HepG2 (cell line): ENCODE results near the gene TASP1. TPM values are rescaled to one million over a fixed set of nuclear protein-coding genes. Genes with fewer than 3 reads are reported as not detected.

Source experiments
- BCL3 ChIP-seq: sonication (generic); formaldehyde crosslinking; IDR thresholded peaks from 2 replicates; pipeline ENCODE4 v1.5.1; 2020; ENCODE audit warnings: mild to moderate bottlenecking, missing genetic modification reagents, moderate library complexity
- CENPX ChIP-seq: sonication (generic); formaldehyde crosslinking; IDR thresholded peaks from 2 replicates; pipeline ENCODE4 v1.9.0; 2021; ENCODE audit warnings: mild to moderate bottlenecking, missing genetic modification reagents, moderate library complexity
- GLI4 ChIP-seq: sonication (generic); formaldehyde crosslinking; IDR thresholded peaks from 2 replicates; pipeline ENCODE4 v1.5.1; 2020; ENCODE audit warnings: missing genetic modification reagents, mild to moderate bottlenecking, moderate library complexity, borderline replicate concordance
- HMGXB3 ChIP-seq: sonication (generic); formaldehyde crosslinking; IDR thresholded peaks from 2 replicates; pipeline ENCODE4 v1.4.0; 2020; ENCODE audit warnings: missing genetic modification reagents, borderline replicate concordance
- MAF1 ChIP-seq: sonication (generic); formaldehyde crosslinking; IDR thresholded peaks from 2 replicates; pipeline ENCODE4 v1.5.0; 2020; ENCODE audit warnings: missing genetic modification reagents, borderline replicate concordance
- NCOR1 ChIP-seq: fragments of 200-600 bp; sonication (generic); IDR thresholded peaks from 2 replicates; pipeline ENCODE4 v1.7.0; 2017; ENCODE audit warnings: antibody characterized with exemption, low read length, borderline replicate concordance
- SNAPC4 ChIP-seq: sonication (generic); formaldehyde crosslinking; IDR thresholded peaks from 2 replicates; pipeline ENCODE4 v1.4.0; 2020; ENCODE audit warnings: mild to moderate bottlenecking, missing genetic modification reagents
- STAG1 ChIP-seq: sonication (generic); formaldehyde crosslinking; IDR thresholded peaks from 2 replicates; pipeline ENCODE4 v1.4.0; 2020; ENCODE audit warnings: missing genetic modification reagents
- TEAD2 ChIP-seq: sonication (generic); formaldehyde crosslinking; IDR thresholded peaks from 2 replicates; pipeline ENCODE4 v1.9.0; 2021; ENCODE audit warnings: missing genetic modification reagents
- ZNF12 ChIP-seq: sonication (generic); formaldehyde crosslinking; IDR thresholded peaks from 2 replicates; pipeline ENCODE4 v1.5.0; 2020; ENCODE audit warnings: missing genetic modification reagents
- ZNF253 ChIP-seq: sonication (generic); formaldehyde crosslinking; IDR thresholded peaks from 2 replicates; pipeline ENCODE4 v1.8.0; 2022; ENCODE audit warnings: mild to moderate bottlenecking, missing genetic modification reagents, borderline replicate concordance
- ZNF30 ChIP-seq: sonication (generic); formaldehyde crosslinking; IDR thresholded peaks from 2 replicates; pipeline ENCODE4 v1.5.0; 2020; ENCODE audit warnings: mild to moderate bottlenecking, missing genetic modification reagents
- ZNF512 ChIP-seq: sonication (generic); formaldehyde crosslinking; IDR thresholded peaks from 2 replicates; pipeline ENCODE4 v1.4.0; 2020; ENCODE audit warnings: mild to moderate bottlenecking, missing genetic modification reagents
- ZNF547 ChIP-seq: sonication (generic); formaldehyde crosslinking; IDR thresholded peaks from 2 replicates; pipeline ENCODE4 v1.5.1; 2020; ENCODE audit warnings: mild to moderate bottlenecking, missing genetic modification reagents
- polyA plus RNA-seq, 8 experiments: library from polyadenylated mRNA; depleted of rRNA in 3 of 8; stranded (reverse) in 7 of 8; unstranded in 1 of 8; fragments of >200 nt; fragmentation: Illumina TruSeq in 4 of 8; extraction: Trizol in 4 of 8; gene quantifications; 2 replicates each; pipeline versions ENCODE4 v1.2.1 to v1.2.3, GENCODE V29; 2011 to 2016; ENCODE audit warnings: low read depth in 4 of 8, missing spikeins in 1 of 8, mixed read lengths in 1 of 8; ENCODE audit not compliant: insufficient read depth in 1 of 8
- total RNA-seq, 5 experiments: library from RNA; depleted of rRNA; stranded (reverse); fragments of >200 nt; fragmentation: Illumina TruSeq; extraction: Trizol; gene quantifications; 2 replicates each; pipeline ENCODE4 v1.2.3, GENCODE V29; 2016; ENCODE audit warnings: low read depth in 1 of 5

TASP1 gene
- total and polyA plus RNA-seq, 2 of the 13 experiments (the other 11 are each of a cell fraction or from before 2014, with no cell fraction given), result 10.0 to 25.2 TPM

- TF ChIP-seq HMGXB3 (0 out of 2 replicates have a peak, but pooled peaks have one; percentile 38), GLI4 (CRISPR knock-in tag) (0 out of 2 replicates have a peak, but pooled peaks have one; percentile 31), MAF1 (no peak), ZNF547 (CRISPR knock-in tag) (no peak), ZNF512 (no peak), BCL3 (CRISPR knock-in tag) (no peak), NCOR1 (peak; percentile 86), ZNF253 (CRISPR knock-in tag) (no peak), ZNF12 (peak; percentile 68; the same call in 1 of the 2 replicates), CENPX (CRISPR knock-in tag) (no peak), ZNF30 (CRISPR knock-in tag) (no peak), SNAPC4 (CRISPR knock-in tag) (no peak), STAG1 (CRISPR knock-in tag) (0 out of 2 replicates have a peak, but pooled peaks have one; percentile 11), TEAD2 (CRISPR knock-in tag) (no peak)
Measured at GRCh38 chr20:13681248-13682125, 42.8 kb upstream of the TASP1 start (continued).
